H9 (cell line): ENCODE results near the gene NR5A1. TPM values are rescaled to one million over a fixed set of nuclear protein-coding genes. Genes with fewer than 3 reads are reported as not detected.

ENCODE experiments used
- DNase-seq: peaks from one replicate; pipeline ENCODE4 v3.0.0-alpha.2; 2017
- H2AFZ ChIP-seq: one replicate; pipeline ENCODE4 v1.6.1; 2013; ENCODE audit warnings: mild to moderate bottlenecking, low read length, control low read depth, moderate library complexity
- H2AK5ac ChIP-seq: 2 replicates; pipeline ENCODE4 v1.6.1; 2013; ENCODE audit warnings: low read length, control low read depth, mixed read lengths; ENCODE audit not compliant: insufficient read length
- H2BK120ac ChIP-seq: one replicate; pipeline ENCODE4 v1.6.1; 2013; ENCODE audit warnings: low read depth, mild to moderate bottlenecking, low read length, control low read depth, inconsistent platforms; ENCODE audit not compliant: poor library complexity, severe bottlenecking
- H2BK12ac ChIP-seq: 2 replicates; pipeline ENCODE4 v1.6.1; 2013; ENCODE audit warnings: low read length, control low read depth, mixed read lengths, low read depth; ENCODE audit not compliant: insufficient read length
- H2BK15ac ChIP-seq: 2 replicates; pipeline ENCODE4 v1.6.1; 2013; ENCODE audit warnings: low read depth, low read length, control low read depth
- H2BK20ac ChIP-seq: one replicate; pipeline ENCODE4 v1.6.1; 2013; ENCODE audit warnings: low read depth, mild to moderate bottlenecking, low read length, control low read depth, inconsistent platforms; ENCODE audit not compliant: poor library complexity, severe bottlenecking
- H2BK5ac ChIP-seq: 2 replicates; pipeline ENCODE4 v1.6.1; 2013; ENCODE audit warnings: low read length, control low read depth, mixed read lengths; ENCODE audit not compliant: insufficient read length
- H3K14ac ChIP-seq: 2 replicates; pipeline ENCODE4 v1.6.1; 2013; ENCODE audit warnings: low read length, control low read depth; ENCODE audit not compliant: insufficient read depth
- H3K18ac ChIP-seq: 2 replicates; pipeline ENCODE4 v1.6.1; 2013; ENCODE audit warnings: low read depth, mild to moderate bottlenecking, mixed read lengths, low read length, control low read depth; ENCODE audit not compliant: insufficient read length
- H3K23ac ChIP-seq: 2 replicates; pipeline ENCODE4 v1.6.1; 2013; ENCODE audit warnings: low read length, control low read depth, mixed read lengths, low read depth; ENCODE audit not compliant: insufficient read length
- H3K23me2 ChIP-seq: 2 replicates; pipeline ENCODE4 v1.6.1; 2013; ENCODE audit warnings: low read depth, mild to moderate bottlenecking, mixed read lengths, low read length, control low read depth; ENCODE audit not compliant: insufficient read length, poor library complexity, severe bottlenecking
- H3K27ac ChIP-seq: 2 replicates; pipeline ENCODE4 v1.5.1; 2013; ENCODE audit warnings: low read length, control low read depth, mixed read lengths, low read depth; ENCODE audit not compliant: insufficient read length
- H3K27me3 ChIP-seq: 2 replicates; pipeline ENCODE4 v1.6.1; 2013; ENCODE audit warnings: low read length, control low read depth, inconsistent platforms; ENCODE audit not compliant: insufficient read depth
- H3K4ac ChIP-seq: 2 replicates; pipeline ENCODE4 v1.6.1; 2013; ENCODE audit warnings: low read depth, mild to moderate bottlenecking, control low read depth, inconsistent platforms, low read length, moderate library complexity
- H3K4me1 ChIP-seq: 2 replicates; pipeline ENCODE4 v1.6.1; 2013; ENCODE audit warnings: low read length, control low read depth, inconsistent platforms; ENCODE audit not compliant: insufficient read depth
- H3K4me2 ChIP-seq: 2 replicates; pipeline ENCODE4 v1.6.1; 2013; ENCODE audit warnings: low read length, control low read depth, mixed read lengths; ENCODE audit not compliant: insufficient read length, insufficient read depth
- H3K56ac ChIP-seq: 2 replicates; pipeline ENCODE4 v1.6.1; 2013; ENCODE audit warnings: low read depth, mild to moderate bottlenecking, mixed read lengths, low read length, control low read depth; ENCODE audit not compliant: insufficient read length
- H3K79me1 ChIP-seq: 2 replicates; pipeline ENCODE4 v1.6.1; 2013; ENCODE audit warnings: low read depth, mild to moderate bottlenecking, moderate library complexity, low read length, control low read depth, inconsistent platforms; ENCODE audit not compliant: insufficient read depth, poor library complexity, severe bottlenecking
- H3K79me2 ChIP-seq: 2 replicates; pipeline ENCODE4 v1.6.1; 2013; ENCODE audit warnings: low read length, control low read depth, inconsistent platforms; ENCODE audit not compliant: insufficient read depth
- H3K9ac ChIP-seq: 2 replicates; pipeline ENCODE4 v1.6.1; 2013; ENCODE audit warnings: low read length, control low read depth, mixed read lengths; ENCODE audit not compliant: insufficient read length; ENCODE audit errors: extremely low read depth
- H3K9me3 ChIP-seq: one replicate; pipeline ENCODE4 v1.6.1; 2013; ENCODE audit warnings: low read depth, low read length, inconsistent platforms; ENCODE audit not compliant: control insufficient read depth
- H3T11ph ChIP-seq: one replicate; pipeline ENCODE4 v1.6.1; 2013; ENCODE audit warnings: mild to moderate bottlenecking, low read length, control low read depth, inconsistent platforms
- H4K20me1 ChIP-seq: one replicate; pipeline ENCODE4 v1.6.1; 2013; ENCODE audit not compliant: control insufficient read depth, insufficient read length, insufficient read depth
- H4K5ac ChIP-seq: 2 replicates; pipeline ENCODE4 v1.6.1; 2013; ENCODE audit warnings: low read depth, mild to moderate bottlenecking, mixed read lengths, low read length, control low read depth; ENCODE audit not compliant: insufficient read length
- H4K8ac ChIP-seq: replicated peaks from 2 replicates; pipeline ENCODE4 v1.6.1; 2013; ENCODE audit warnings: low read length, control low read depth, mixed read lengths, low read depth; ENCODE audit not compliant: insufficient read length
- H4K91ac ChIP-seq: 2 replicates; pipeline ENCODE4 v1.6.1; 2013; ENCODE audit warnings: low read depth, mild to moderate bottlenecking, moderate library complexity, mixed read lengths, low read length, control low read depth; ENCODE audit not compliant: insufficient read length
- H3K27ac Mint-ChIP-seq, 3 experiments: 2 replicates in 2 of 3; 3 replicates in 1 of 3; pipeline ENCODE4 v1.8.0; 2020 to 2021; ENCODE audit warnings: mixed read lengths in 3 of 3, mild to moderate bottlenecking in 1 of 3, moderate library complexity in 1 of 3
- H3K27me3 Mint-ChIP-seq: 2 replicates; pipeline ENCODE4 v1.8.0; 2021; ENCODE audit warnings: low read depth, mild to moderate bottlenecking, moderate library complexity, mixed read lengths
- H3K36me3 Mint-ChIP-seq, 3 experiments: 2 replicates in 2 of 3; 3 replicates in 1 of 3; pipeline ENCODE4 v1.8.0; 2020 to 2021; ENCODE audit warnings: low read depth in 3 of 3, mixed read lengths in 3 of 3; ENCODE audit not compliant: insufficient read depth in 1 of 3
- H3K4me1 Mint-ChIP-seq, 2 experiments: 2 replicates each; pipeline ENCODE4 v1.8.0; 2020; ENCODE audit warnings: mixed read lengths in 2 of 2
- H3K4me3 Mint-ChIP-seq, 2 experiments: 2 replicates in 1 of 2; 3 replicates in 1 of 2; pipeline ENCODE4 v1.8.0; 2020 to 2021; ENCODE audit warnings: mild to moderate bottlenecking in 2 of 2, mixed read lengths in 2 of 2, moderate library complexity in 1 of 2
- H3K9me3 Mint-ChIP-seq, 2 experiments: 2 replicates in 1 of 2; 3 replicates in 1 of 2; pipeline ENCODE4 v1.8.0; 2020; ENCODE audit warnings: mild to moderate bottlenecking in 2 of 2, mixed read lengths in 2 of 2, moderate library complexity in 1 of 2
- CTCF ChIP-seq: fragments of 200-600 bp; sonication (generic); conservative IDR thresholded peaks from 3 replicates; pipeline ENCODE4 v1.8.0; 2021; ENCODE audit warnings: antibody characterized with exemption, mild to moderate bottlenecking
- WGBS: extraction: QIAGEN DNeasy Blood & Tissue Kit; methylation state at CpG from one replicate; pipeline ENCODE4 v1.1.7; 2013; ENCODE audit warnings: missing lambda C conversion rate, low lambda C conversion rate, mixed read lengths; ENCODE audit not compliant: insufficient read length; ENCODE audit errors: extremely low coverage; 5-methylcytosine and 5-hydroxymethylcytosine counted together
- total RNA-seq: library from RNA; stranded (reverse); gene quantifications from 2 replicates; pipeline ENCODE4 v1.2.1, GENCODE V29; 2021

The NR5A1 gene
- total RNA-seq, 1 experiment from 2014 or later, result 0.37 TPM

GRCh38 chr9:124552273-124552605 is 45.0 kb upstream of the NR5A1 start:
- TF ChIP-seq CTCF, result no peak
- H3K4me1 Mint-ChIP-seq, result peaks cover 0 to 8% of the 10 kb centered on the region in 2 experiments; a peak in 2 of 4 replicates
- H3T11ph ChIP-seq, result no peak overlapping the region
- H3K79me1 ChIP-seq, result no peaks in the 10 kb centered on the region
- H2BK12ac ChIP-seq, result no peak overlapping the region
- no peak overlapping the region for H3K4me3 Mint-ChIP-seq
- H3K79me2 ChIP-seq, result no peaks in the 10 kb centered on the region
- no peaks in the 10 kb centered on the region for H3K9me3 ChIP-seq
- no peak overlapping the region for H2BK20ac ChIP-seq
- H3K36me3 Mint-ChIP-seq, result peaks cover 0 to 8% (median 2%) of the 10 kb centered on the region in 3 experiments; a peak in 4 of 7 replicates
- no peak overlapping the region for H3K9ac ChIP-seq
- no peak overlapping the region for H2AFZ ChIP-seq
- H4K8ac ChIP-seq, result no peak overlapping the region
- no peak overlapping the region for H3K18ac ChIP-seq
- no peak overlapping the region for H2BK120ac ChIP-seq
- WGBS, result no CpG with 5 or more reads among the region's 2 CpGs
- no peak overlapping the region for H3K4me2 ChIP-seq
- H3K14ac ChIP-seq, result no peak overlapping the region
- H3K9me3 Mint-ChIP-seq, result no peaks in the 10 kb centered on the region
- no peak overlapping the region for H2BK5ac ChIP-seq
- no peak overlapping the region for H3K56ac ChIP-seq
- peaks cover 5% of the 10 kb centered on the region; the same call in 1 of the 2 replicates for H3K4me1 ChIP-seq
- H2AK5ac ChIP-seq, result no peak overlapping the region
- no peak overlapping the region for H3K23ac ChIP-seq
- H3K27ac ChIP-seq, result no peak overlapping the region
- DNase-seq, result no peak
- H3K23me2 ChIP-seq, result no peaks in the 10 kb centered on the region
- no peaks in the 10 kb centered on the region for H3K27me3 Mint-ChIP-seq
- no peaks in the 10 kb centered on the region for H4K20me1 ChIP-seq
- no peak overlapping the region for H3K4ac ChIP-seq
- H3K27me3 ChIP-seq, result no peaks in the 10 kb centered on the region
- no peak overlapping the region for H2BK15ac ChIP-seq
- no peak overlapping the region for H4K91ac ChIP-seq
- no peak overlapping the region for H3K27ac Mint-ChIP-seq
- no peak overlapping the region for H4K5ac ChIP-seq
